Neural progenitor cell (in vitro differentiated cells): ENCODE data around the gene TREM2.

ENCODE experiments used
- CTCF ChIP-seq: fragments of 200-600 bp; sonication (generic); IDR thresholded peaks from 2 replicates; pipeline ENCODE4 v1.5.1; 2017; ENCODE audit warnings: antibody characterized with exemption, mild to moderate bottlenecking
- EZH2 ChIP-seq: fragments of 200-600 bp; sonication (generic); IDR thresholded peaks from 2 replicates; pipeline ENCODE4 v1.6.1; 2017; ENCODE audit warnings: antibody characterized with exemption, mild to moderate bottlenecking, moderate library complexity

GRCh38 chr6:41120058-41120457 is 42.9 kb downstream of the TREM2 start:
- TF ChIP-seq CTCF (no peak), EZH2 (no peak)
